ENCODE data around the gene ARHGEF17. TPM values are rescaled to one million over a fixed set of nuclear protein-coding genes. Genes with fewer than 3 reads are reported as not detected.

Gene ARHGEF17
- total RNA-seq, 1 donor from 2014 or later: 193 TPM

DNA sequence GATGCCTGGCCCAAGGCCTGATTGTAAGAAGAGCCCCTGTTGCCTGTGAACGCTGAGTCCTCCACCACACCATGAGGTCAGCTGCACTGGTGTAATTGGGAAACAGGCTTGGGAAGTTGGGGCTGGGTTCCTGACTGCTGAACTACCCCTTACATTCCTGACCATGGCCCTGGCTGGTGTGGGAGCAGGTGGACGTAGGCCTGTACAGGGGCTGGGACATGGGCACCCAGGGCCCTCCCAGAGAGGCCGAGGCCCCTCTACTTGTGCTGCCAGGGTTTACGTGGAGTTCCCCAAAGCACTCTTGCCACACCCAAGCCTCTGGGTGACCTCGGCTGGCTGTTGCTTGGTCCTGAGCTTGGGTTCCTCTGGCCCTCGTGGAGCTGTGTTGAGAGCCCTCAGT, 73.5 kb downstream of the ARHGEF17 start:
- H3K27ac ChIP-seq: no peak overlapping the region
- H3K4me1 ChIP-seq: peaks cover 0 to 5% of the 10 kb centered on the region in 2 donors
- intact Hi-C loops (cut with DNase I): no loop called here
- H3K9me3 ChIP-seq: no peaks in the 10 kb centered on the region
- TF ChIP-seq, protein P1, sequence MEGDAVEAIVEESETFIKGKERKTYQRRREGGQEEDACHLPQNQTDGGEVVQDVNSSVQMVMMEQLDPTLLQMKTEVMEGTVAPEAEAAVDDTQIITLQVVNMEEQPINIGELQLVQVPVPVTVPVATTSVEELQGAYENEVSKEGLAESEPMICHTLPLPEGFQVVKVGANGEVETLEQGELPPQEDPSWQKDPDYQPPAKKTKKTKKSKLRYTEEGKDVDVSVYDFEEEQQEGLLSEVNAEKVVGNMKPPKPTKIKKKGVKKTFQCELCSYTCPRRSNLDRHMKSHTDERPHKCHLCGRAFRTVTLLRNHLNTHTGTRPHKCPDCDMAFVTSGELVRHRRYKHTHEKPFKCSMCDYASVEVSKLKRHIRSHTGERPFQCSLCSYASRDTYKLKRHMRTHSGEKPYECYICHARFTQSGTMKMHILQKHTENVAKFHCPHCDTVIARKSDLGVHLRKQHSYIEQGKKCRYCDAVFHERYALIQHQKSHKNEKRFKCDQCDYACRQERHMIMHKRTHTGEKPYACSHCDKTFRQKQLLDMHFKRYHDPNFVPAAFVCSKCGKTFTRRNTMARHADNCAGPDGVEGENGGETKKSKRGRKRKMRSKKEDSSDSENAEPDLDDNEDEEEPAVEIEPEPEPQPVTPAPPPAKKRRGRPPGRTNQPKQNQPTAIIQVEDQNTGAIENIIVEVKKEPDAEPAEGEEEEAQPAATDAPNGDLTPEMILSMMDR (IDR thresholded peaks at IDR 0.05): no peak
- no peaks in the 10 kb centered on the region for H3K36me3 ChIP-seq
- DNase-seq (ENCODE audit: low spot score in 2 of 2): no peak
- H3K4me3 ChIP-seq: no peak overlapping the region
- H3K27me3 ChIP-seq: no peaks in the 10 kb centered on the region

DNA sequence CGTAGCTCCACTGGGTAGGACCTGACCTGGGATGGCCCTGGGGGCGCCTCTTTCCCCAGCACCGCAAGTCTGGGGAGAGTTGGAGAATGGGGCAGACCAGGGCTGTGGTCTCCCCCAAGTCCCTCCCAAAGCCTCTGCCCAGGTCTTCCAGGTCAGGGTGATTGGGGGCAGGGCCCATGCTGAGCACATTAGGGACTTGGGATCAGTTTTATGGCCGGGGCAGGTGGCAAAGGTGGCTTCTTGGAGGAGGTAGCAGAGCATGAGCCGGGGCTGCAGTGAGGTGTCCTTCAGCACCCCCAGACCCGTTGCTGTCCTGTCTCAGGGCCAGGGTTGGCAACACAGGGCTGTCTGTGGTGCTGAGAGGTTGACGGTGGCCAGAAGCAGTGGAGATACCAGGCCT, 74.1 kb downstream of the ARHGEF17 start:
- DNase-seq (ENCODE audit: low spot score in 2 of 2): no peak
- H3K4me1 ChIP-seq: peaks cover 0 to 3% of the 10 kb centered on the region in 2 donors
- no peaks in the 10 kb centered on the region for H3K36me3 ChIP-seq
- H3K4me3 ChIP-seq: no peak overlapping the region
- no peaks in the 10 kb centered on the region for H3K9me3 ChIP-seq
- H3K27me3 ChIP-seq: no peaks in the 10 kb centered on the region
- no peak overlapping the region for H3K27ac ChIP-seq
- intact Hi-C loops (cut with DNase I): no loop called here
- TF ChIP-seq, protein P1 (IDR thresholded peaks at IDR 0.05): no peak

DNA sequence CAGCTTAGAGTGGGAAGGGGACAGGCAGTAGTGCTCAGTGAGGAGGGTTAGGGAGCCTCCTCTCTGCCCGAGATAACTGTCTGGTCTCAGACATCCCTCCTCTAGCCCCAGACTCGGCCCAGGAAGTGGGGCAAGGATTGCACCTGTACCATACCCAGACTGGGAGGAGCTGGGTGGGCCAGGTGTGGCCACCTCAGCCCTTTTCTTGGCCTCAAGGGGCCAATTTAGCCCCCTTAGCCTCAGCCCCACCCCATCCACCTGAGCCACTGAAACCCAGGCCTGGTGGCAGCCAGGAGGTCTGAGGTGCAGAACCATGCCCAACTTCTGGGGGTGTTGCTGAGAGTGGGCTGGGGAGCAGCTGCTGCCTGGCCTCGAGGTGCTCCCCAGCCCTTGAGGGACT, 74.7 kb downstream of the ARHGEF17 start:
- H3K36me3 ChIP-seq: no peaks in the 10 kb centered on the region
- DNase-seq (ENCODE audit: low spot score in 2 of 2): no peak
- no peaks in the 10 kb centered on the region for H3K9me3 ChIP-seq
- no peak overlapping the region for H3K27ac ChIP-seq
- no peaks in the 10 kb centered on the region for H3K27me3 ChIP-seq
- TF ChIP-seq, protein P1 (IDR thresholded peaks at IDR 0.05): no peak
- intact Hi-C loops (cut with DNase I): no loop called here
- H3K4me1 ChIP-seq: no peaks in the 10 kb centered on the region
- no peak overlapping the region for H3K4me3 ChIP-seq

DNA sequence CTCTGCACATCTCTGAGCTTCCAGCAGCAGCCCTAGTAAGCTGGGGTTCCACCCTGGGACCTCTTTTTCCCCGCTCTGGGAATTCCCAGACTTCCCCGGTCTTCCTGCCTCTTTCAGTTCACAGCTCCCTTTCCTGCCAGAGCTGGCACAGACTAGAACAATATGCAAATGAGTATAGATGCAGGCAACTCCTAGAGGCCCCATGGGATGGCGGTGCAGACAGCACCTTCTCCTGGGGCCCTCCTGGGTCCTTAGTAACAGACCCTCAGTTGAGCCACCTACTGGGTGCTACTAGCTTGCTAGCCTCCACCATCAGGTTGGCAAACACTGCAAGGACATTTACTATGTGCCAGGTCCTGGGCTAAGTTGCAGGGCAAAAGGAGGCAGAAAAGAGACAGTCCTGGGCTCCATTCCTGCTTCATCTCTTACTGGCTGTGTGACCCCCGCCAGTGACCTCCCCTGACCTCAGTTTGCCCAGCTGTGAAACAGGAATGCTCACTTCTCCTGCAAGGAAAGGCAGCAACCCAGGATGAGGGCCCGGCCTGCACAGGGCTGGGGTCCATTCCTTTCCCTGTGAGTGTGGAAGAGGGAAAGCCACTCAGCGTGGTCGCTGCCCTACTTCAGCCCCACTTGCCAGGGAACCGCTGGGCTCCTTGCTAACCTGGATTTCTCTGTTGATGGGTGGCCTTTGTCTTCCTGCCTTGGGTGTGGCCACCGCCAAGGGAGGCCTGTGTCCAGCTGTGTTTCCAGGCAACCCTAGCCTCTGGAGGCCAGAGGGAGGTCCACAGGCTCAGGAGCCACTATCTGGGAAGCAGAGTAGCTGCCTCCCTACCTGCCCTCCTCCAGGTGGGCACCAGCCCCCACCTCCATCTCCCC, 75.4 kb downstream of the ARHGEF17 start:
- H3K4me1 ChIP-seq: no peaks in the 10 kb centered on the region
- intact Hi-C loops (cut with DNase I): no loop called here
- no peak overlapping the region for H3K4me3 ChIP-seq

DNA sequence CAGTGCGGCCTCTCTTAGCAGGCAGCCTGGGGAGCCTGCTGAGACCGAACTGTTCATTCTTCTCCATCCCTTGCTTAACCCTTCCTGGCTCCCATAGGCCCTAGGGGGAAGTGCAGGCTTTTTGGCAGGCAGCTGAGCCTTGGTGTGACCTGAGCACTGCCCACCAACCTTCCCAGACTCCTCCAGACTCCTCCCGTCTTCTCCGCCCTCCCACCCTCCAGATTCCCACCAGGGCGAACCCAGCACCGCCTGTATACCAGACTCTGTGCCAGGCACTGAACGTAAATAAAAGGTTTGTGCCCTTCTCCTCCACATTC, 76.0 kb downstream of the ARHGEF17 start:
- DNase-seq (ENCODE audit: low spot score in 2 of 2): no peak
- Histone ChIP-seq H3K4me1 (no peaks in the 10 kb centered on the region), H3K27me3 (no peaks in the 10 kb centered on the region), H3K4me3 (no peak overlapping the region), H3K9me3 (no peaks in the 10 kb centered on the region), H3K27ac (no peak overlapping the region), H3K36me3 (no peaks in the 10 kb centered on the region)
- intact Hi-C loops (cut with DNase I): no loop called here
- TF ChIP-seq, protein P1 (IDR thresholded peaks at IDR 0.05): no peak

More for the DNA sequence above, 75.4 kb downstream of the ARHGEF17 start:
- no peak for DNase-seq (ENCODE audit: low spot score in 2 of 2)
- TF ChIP-seq, protein P1 (IDR thresholded peaks at IDR 0.05): no peak
- H3K9me3 ChIP-seq: no peaks in the 10 kb centered on the region
- no peak overlapping the region for H3K27ac ChIP-seq
- H3K27me3 ChIP-seq: no peaks in the 10 kb centered on the region
- no peaks in the 10 kb centered on the region for H3K36me3 ChIP-seq

Measured in ascending aorta (tissue), 2 donors.